HEK293T (cell line): Measurements from ENCODE around the gene CDC42SE2.

ENCODE experiments used
- CTCF ChIA-PET: fragments of 350-600 bp; formaldehyde crosslinking; extraction: SDS; loops from one replicate; lab custom pipeline; 2021; ENCODE audit warnings: antibody characterized with exemption, inconsistent platforms; lab: Yijun Ruan, JAX
- POLR2A ChIA-PET: fragments of 350-600 bp; formaldehyde crosslinking; extraction: SDS; loops from one replicate; lab custom pipeline; 2020; ENCODE audit warnings: antibody characterized with exemption, inconsistent platforms; lab: Yijun Ruan, JAX
- DNase-seq: peaks from one replicate; pipeline ENCODE4 v3.0.0; 2012; ENCODE audit warnings: mixed read lengths; ENCODE audit errors: extremely low spot score
- ARNT ChIP-seq: fragments of 450-650 bp; IDR thresholded peaks from 2 replicates; pipeline ENCODE4 v1.6.1; 2017; ENCODE audit warnings: mild to moderate bottlenecking
- BHLHE40 ChIP-seq: fragments of 450-650 bp; IDR thresholded peaks from 2 replicates; pipeline ENCODE4 v1.6.1; 2016; ENCODE audit warnings: mild to moderate bottlenecking, moderate library complexity, borderline replicate concordance
- CTBP1 ChIP-seq: fragments of 450-650 bp; IDR thresholded peaks from 2 replicates; pipeline ENCODE4 v1.6.1; 2016; ENCODE audit warnings: borderline replicate concordance
- ELF4 ChIP-seq: fragments of 450-650 bp; IDR thresholded peaks from 2 replicates; pipeline ENCODE4 v1.6.1; 2017; ENCODE audit warnings: antibody characterized with exemption
- FOXA1 ChIP-seq: fragments of 450-650 bp; IDR thresholded peaks from 2 replicates; pipeline ENCODE4 v1.6.1; 2016; ENCODE audit warnings: mild to moderate bottlenecking
- FOXK2 ChIP-seq: fragments of 450-650 bp; IDR thresholded peaks from 2 replicates; pipeline ENCODE4 v1.6.1; 2016; ENCODE audit warnings: mild to moderate bottlenecking
- FOXM1 ChIP-seq: fragments of 450-650 bp; IDR thresholded peaks from 2 replicates; pipeline ENCODE4 v1.6.1; 2017; ENCODE audit warnings: mild to moderate bottlenecking, borderline replicate concordance
- HDGF ChIP-seq: fragments of 450-650 bp; IDR thresholded peaks from 2 replicates; pipeline ENCODE4 v1.6.1; 2017; ENCODE audit warnings: antibody characterized with exemption, borderline replicate concordance
- L3MBTL2 ChIP-seq: fragments of 450-650 bp; conservative IDR thresholded peaks from 2 replicates; pipeline ENCODE4 v1.6.1; 2016; ENCODE audit warnings: mild to moderate bottlenecking
- LEF1 ChIP-seq: fragments of 450-650 bp; IDR thresholded peaks from 2 replicates; pipeline ENCODE4 v1.6.1; 2017; ENCODE audit warnings: mild to moderate bottlenecking, borderline replicate concordance
- NFRKB ChIP-seq: fragments of 450-650 bp; IDR thresholded peaks from 2 replicates; pipeline ENCODE4 v1.6.1; 2016; ENCODE audit warnings: mild to moderate bottlenecking, moderate library complexity
- SP1 ChIP-seq: fragments of 450-650 bp; IDR thresholded peaks from 2 replicates; pipeline ENCODE4 v1.6.1; 2017
- SUZ12 ChIP-seq: fragments of 450-650 bp; IDR thresholded peaks from 2 replicates; pipeline ENCODE4 v1.6.1; 2016; ENCODE audit warnings: mild to moderate bottlenecking
- TARDBP ChIP-seq: fragments of 450-650 bp; IDR thresholded peaks from 2 replicates; pipeline ENCODE4 v1.6.1; 2016
- ZNF384 ChIP-seq: fragments of 450-650 bp; IDR thresholded peaks from 2 replicates; pipeline ENCODE4 v1.6.1; 2016
- TF ChIP-seq, protein P1 (sequence below): fragments of 450-650 bp; IDR thresholded peaks from 2 replicates; pipeline ENCODE4 v1.6.1; 2016

CDC42SE2 gene

DNA sequence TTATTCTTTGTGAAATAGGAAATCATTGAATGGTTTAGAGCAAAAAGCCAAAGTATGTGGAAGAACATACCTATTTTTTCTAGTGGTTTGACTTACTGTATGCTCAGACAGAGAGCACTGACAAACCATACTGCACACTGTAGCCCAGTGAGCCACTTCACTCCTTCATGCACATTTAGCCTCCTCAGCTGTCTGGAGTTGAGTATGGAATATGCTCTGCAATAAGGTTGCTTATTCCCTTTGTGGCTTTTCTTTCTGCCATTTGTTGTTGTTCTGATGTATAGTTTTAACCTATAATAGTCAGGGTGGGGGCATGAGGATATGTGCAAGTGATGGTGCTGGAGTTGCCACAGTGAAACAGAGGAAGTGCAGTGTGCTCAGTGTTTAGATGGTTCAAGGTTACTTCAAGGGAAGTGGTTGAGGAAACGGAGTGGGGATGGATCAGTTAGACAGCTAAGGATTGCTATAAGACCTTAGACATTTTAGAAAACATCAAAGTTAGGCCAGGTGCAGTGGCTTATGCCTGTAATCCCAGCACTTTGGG, 100.7 kb downstream of the CDC42SE2 start:
- no peak for DNase-seq
- POLR2A ChIA-PET: no interaction called here
- TF ChIP-seq ZNF384 (no peak), ARNT (no peak), NFRKB (no peak), FOXA1 (no peak), CTBP1 (no peak), HDGF (no peak), ELF4 (no peak), SUZ12 (no peak), SP1 (no peak), BHLHE40 (no peak), FOXK2 (no peak), FOXM1 (no peak), L3MBTL2 (no peak), LEF1 (no peak), TARDBP (no peak)
- TF ChIP-seq, protein P1, sequence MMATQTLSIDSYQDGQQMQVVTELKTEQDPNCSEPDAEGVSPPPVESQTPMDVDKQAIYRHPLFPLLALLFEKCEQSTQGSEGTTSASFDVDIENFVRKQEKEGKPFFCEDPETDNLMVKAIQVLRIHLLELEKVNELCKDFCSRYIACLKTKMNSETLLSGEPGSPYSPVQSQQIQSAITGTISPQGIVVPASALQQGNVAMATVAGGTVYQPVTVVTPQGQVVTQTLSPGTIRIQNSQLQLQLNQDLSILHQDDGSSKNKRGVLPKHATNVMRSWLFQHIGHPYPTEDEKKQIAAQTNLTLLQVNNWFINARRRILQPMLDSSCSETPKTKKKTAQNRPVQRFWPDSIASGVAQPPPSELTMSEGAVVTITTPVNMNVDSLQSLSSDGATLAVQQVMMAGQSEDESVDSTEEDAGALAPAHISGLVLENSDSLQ: no peak
- CTCF ChIA-PET: interaction anchor here (0.9 kb wide), 1 partner anchor 17 kb away, joined by 3 read pairs; no protein-coding TSS in a partner anchor

DNA sequence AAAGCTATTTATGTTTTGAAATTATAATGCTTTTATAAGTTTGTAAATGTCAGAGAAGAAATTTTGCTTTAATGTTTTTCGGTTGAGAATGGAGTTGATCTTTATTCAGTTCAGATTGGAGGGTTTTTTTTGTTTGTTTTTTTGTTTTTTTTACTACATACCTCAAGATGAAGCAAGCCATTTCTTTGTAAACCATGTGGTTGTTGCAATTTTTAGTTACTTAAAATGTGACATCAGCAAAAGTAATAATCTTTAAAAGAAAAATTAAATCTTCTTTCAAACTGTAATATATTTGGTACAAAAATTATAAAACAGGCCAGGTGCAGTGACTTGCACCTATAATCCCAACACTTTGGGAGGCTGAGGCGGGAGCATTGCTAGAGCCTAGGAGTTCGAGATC, 102.6 kb downstream of the CDC42SE2 start:
- ChIA-PET POLR2A (no interaction called here), CTCF (no interaction called here)
- TF ChIP-seq CTBP1 (no peak), LEF1 (no peak), ARNT (no peak), BHLHE40 (no peak), SP1 (no peak), ELF4 (no peak), FOXA1 (no peak), HDGF (no peak), FOXM1 (no peak), SUZ12 (no peak), FOXK2 (no peak), NFRKB (no peak), ZNF384 (no peak), TARDBP (no peak), L3MBTL2 (no peak)
- TF ChIP-seq, protein P1: no peak
- DNase-seq: no peak

DNA sequence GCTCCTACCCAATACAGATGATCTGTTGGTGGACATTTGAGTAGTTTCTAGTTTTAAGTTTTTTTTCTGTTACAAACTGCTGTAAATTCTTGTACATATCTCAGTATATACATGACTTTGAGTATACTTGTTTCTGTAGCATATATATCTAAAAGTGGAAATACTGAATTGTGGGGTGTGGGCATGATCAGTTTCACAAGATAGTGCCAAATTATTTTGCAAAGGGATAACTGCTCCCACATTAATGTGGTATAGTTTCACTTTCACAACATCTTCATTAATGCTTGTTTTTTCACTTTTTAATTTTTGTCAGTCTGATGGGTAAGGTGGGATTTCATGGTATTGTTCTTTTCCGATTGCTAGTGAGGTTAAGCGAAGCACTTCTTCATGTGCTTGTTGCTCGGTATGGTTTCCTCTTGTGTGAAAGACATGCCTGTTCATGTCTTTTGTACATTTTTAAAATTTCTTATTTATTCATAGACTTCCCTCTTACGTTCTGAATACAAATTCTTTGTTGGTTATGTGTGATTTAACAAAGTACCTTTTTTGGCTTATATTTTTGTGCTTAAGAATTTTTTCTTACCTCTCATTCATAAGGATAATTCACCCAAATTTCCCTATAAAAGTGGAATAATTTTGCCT, 103.5 kb downstream of the CDC42SE2 start:
- POLR2A ChIA-PET: no interaction called here
- no peak for DNase-seq
- CTCF ChIA-PET: no interaction called here
- TF ChIP-seq ZNF384 (no peak), CTBP1 (no peak), SP1 (no peak), BHLHE40 (no peak), ELF4 (no peak), FOXK2 (no peak), L3MBTL2 (no peak), NFRKB (no peak), SUZ12 (no peak), LEF1 (no peak), FOXA1 (no peak), HDGF (no peak), FOXM1 (no peak), ARNT (no peak), TARDBP (no peak)
- TF ChIP-seq, protein P1: no peak

DNA sequence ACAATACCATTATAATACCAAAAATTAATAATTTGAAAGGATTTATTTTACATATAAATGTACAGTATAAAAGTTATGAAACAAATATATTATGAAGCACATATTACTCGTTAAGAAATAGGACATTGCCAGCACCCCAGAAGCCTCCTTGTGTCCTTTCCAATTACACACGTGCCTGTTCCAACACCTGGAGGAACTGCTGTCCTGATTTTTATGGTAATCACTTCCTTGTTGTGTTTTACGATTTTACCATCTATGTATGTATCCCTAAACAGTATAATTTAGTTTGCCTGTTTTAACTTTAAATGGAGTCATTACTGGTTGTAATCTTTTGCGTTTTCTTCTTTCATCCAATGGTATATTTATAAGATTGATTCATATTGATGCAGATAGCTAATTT, 105.0 kb downstream of the CDC42SE2 start:
- no peak for DNase-seq
- TF ChIP-seq TARDBP (no peak), HDGF (no peak), SUZ12 (no peak)
- POLR2A ChIA-PET: no interaction called here
- CTCF ChIA-PET: no interaction called here

DNA sequence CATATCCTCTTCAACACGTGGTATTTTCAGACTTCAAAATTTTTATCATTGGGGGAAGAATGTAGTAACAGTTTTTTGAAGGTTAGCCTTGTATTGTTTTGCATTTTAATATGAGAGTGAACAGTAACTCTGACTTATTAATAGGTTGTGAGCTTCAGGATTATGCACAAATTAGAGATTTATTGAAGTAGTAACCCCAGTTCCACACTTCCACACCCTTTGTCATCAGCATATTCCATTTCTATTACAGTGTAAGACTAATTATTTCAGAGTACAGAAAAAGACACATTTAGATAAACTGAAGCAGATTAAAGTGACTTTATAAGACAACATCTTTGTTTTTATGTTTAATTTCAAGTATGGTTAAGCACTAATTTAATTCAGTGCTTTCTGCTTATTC, 105.7 kb downstream of the CDC42SE2 start:
- no peak for DNase-seq
- ChIA-PET CTCF (no interaction called here), POLR2A (no interaction called here)
- no peak for TF ChIP-seq CTBP1
- TF ChIP-seq ARNT: no peak
- TF ChIP-seq ZNF384: no peak
- TF ChIP-seq BHLHE40: no peak
- no peak for TF ChIP-seq ELF4
- TF ChIP-seq SP1: no peak
- no peak for TF ChIP-seq FOXK2

DNA sequence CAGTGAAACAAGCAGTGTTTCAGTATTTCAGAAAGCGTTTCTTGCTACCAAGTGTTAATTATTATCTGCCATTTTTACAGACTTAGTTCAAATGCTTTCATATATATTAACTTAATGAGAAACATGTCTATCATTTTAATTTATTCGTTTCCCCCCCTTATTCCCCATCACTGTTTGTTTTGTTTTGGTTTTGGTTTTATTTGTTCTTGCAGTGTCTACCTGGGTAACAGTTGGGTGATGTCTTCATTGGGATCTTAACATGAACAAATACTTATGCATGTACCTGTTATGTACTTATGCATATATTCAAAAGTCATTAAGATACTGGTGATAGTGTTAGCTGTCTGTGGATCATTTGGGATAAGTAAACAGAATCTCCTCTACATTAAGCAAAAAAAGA, 108.0 kb downstream of the CDC42SE2 start:
- TF ChIP-seq CTBP1: no peak
- no peak for TF ChIP-seq SUZ12
- no peak for TF ChIP-seq BHLHE40
- TF ChIP-seq LEF1: no peak
- no peak for TF ChIP-seq TARDBP
- TF ChIP-seq SP1: no peak
- no peak for TF ChIP-seq NFRKB
- no peak for TF ChIP-seq ZNF384
- TF ChIP-seq FOXA1: no peak
- TF ChIP-seq L3MBTL2: no peak
- TF ChIP-seq FOXM1: no peak
- TF ChIP-seq, protein P1: no peak
- ChIA-PET POLR2A (no interaction called here), CTCF (no interaction called here)
- no peak for DNase-seq
